GM12878 (cell line): ENCODE measurements around the gene HLA-F. TPM values are rescaled to one million over a fixed set of nuclear protein-coding genes. Genes with fewer than 3 reads are reported as not detected.

Experiments used
- ATAC-seq: fragments of 200-7000 bp; cut with Tn5 transposase; 3 replicates; pipeline ENCODE4 v1.9.1; 2020; ENCODE audit warnings: mild to moderate bottlenecking, moderate library complexity
- BruUV-seq: library from RNA; stranded (reverse); fragments of 400-500 nt; replicated peaks from 2 replicates; lab custom pipeline; 2021; lab: Mats Ljungman, UMichigan
- CTCF ChIA-PET: fragments of 300-600 bp; sonication (Branson Sonifier 250); formaldehyde crosslinking; extraction: SDS; loops from one replicate; lab custom pipeline; 2021; ENCODE audit warnings: inconsistent platforms; lab: Yijun Ruan, JAX
- POLR2A ChIA-PET: fragments of 350-600 bp; formaldehyde crosslinking; extraction: SDS; loops from one replicate; lab custom pipeline; 2021; ENCODE audit warnings: inconsistent platforms; lab: Charles Lee
- RAD21 ChIA-PET: fragments of 300-600 bp; sonication (Branson Sonifier 250); formaldehyde crosslinking; loops from one replicate; lab custom pipeline; 2023; ENCODE audit warnings: antibody characterized with exemption; ENCODE audit not compliant: unreplicated experiment; lab: Charles Lee
- SMC1A ChIA-PET: fragments of 300-600 bp; sonication (Branson Sonifier 250); formaldehyde crosslinking; loops from one replicate; lab custom pipeline; 2023; ENCODE audit not compliant: unreplicated experiment, uncharacterized antibody; lab: Charles Lee
- DNase-seq: peaks from one replicate; pipeline ENCODE4 v3.0.0-alpha.2; 2011; ENCODE audit warnings: low read depth, low spot score
- FAIRE-seq: peaks from 3 replicates; lab custom pipeline; 2011; peaks lifted over from hg19 to GRCh38; lab: Jason Lieb, UNC
- H2AFZ ChIP-seq: 2 replicates; pipeline ENCODE4 v1.6.0; 2011; ENCODE audit warnings: low read depth, low read length, control low read depth; ENCODE audit not compliant: control insufficient read depth
- H3K27ac ChIP-seq: 2 replicates; pipeline ENCODE4 v1.5.1; 2011; ENCODE audit warnings: control low read depth; ENCODE audit not compliant: control insufficient read depth, insufficient read depth
- H3K27me3 ChIP-seq, 2 experiments: replicated peaks in 1 of 2; 2 replicates each; pipeline versions ENCODE4 v1.6.0 to v1.6.1; 2011; ENCODE audit warnings: low read length in 1 of 2; ENCODE audit not compliant: control insufficient read depth in 2 of 2, insufficient read depth in 2 of 2
- H3K36me3 ChIP-seq, 2 experiments: 2 replicates each; pipeline ENCODE4 v1.5.1; 2011; ENCODE audit warnings: low read length in 1 of 2; ENCODE audit not compliant: control insufficient read depth in 2 of 2, insufficient read depth in 2 of 2
- H3K4me1 ChIP-seq: 2 replicates; pipeline ENCODE4 v1.6.1; 2011; ENCODE audit warnings: mild to moderate bottlenecking, low read length, moderate library complexity, mixed read lengths; ENCODE audit not compliant: control insufficient read depth, insufficient read depth
- H3K4me2 ChIP-seq: 2 replicates; pipeline ENCODE4 v1.6.0; 2011; ENCODE audit warnings: control low read depth; ENCODE audit not compliant: control insufficient read depth, insufficient read depth
- H3K4me3 ChIP-seq: fragments of 200-600 bp; sonication (generic); 2 replicates; pipeline ENCODE4 v1.5.1; 2016
- H3K79me2 ChIP-seq: 2 replicates; pipeline ENCODE4 v1.6.0; 2011; ENCODE audit warnings: low read length; ENCODE audit not compliant: control insufficient read depth, insufficient read depth
- H3K9ac ChIP-seq: 2 replicates; pipeline ENCODE4 v1.8.0; 2011; ENCODE audit warnings: low read length, control low read depth, mixed read lengths; ENCODE audit not compliant: control insufficient read depth, insufficient read depth
- H3K9me3 ChIP-seq: replicated peaks from 3 replicates; pipeline ENCODE4 v1.5.1; 2011; ENCODE audit warnings: mild to moderate bottlenecking, low read length; ENCODE audit not compliant: control insufficient read depth, insufficient read depth
- H4K20me1 ChIP-seq: 2 replicates; pipeline ENCODE4 v1.6.0; 2011; ENCODE audit not compliant: control insufficient read depth, insufficient read depth
- CBX5 ChIP-seq: sonication (generic); IDR thresholded peaks from 2 replicates; pipeline ENCODE4 v1.6.1; 2016; ENCODE audit warnings: low read depth, moderate library complexity, mild to moderate bottlenecking, inconsistent platforms
- HDAC2 ChIP-seq: fragments of 200-600 bp; sonication (generic); IDR thresholded peaks from 2 replicates; pipeline ENCODE4 v1.6.1; 2017
- IKZF1 ChIP-seq: fragments of 450-650 bp; conservative IDR thresholded peaks from 2 replicates; pipeline ENCODE4 v1.6.1; 2017; ENCODE audit warnings: antibody characterized with exemption, mild to moderate bottlenecking
- NR2C1 ChIP-seq: fragments of 450-650 bp; IDR thresholded peaks from 2 replicates; pipeline ENCODE4 v1.6.1; 2017; ENCODE audit warnings: antibody characterized with exemption, mild to moderate bottlenecking, moderate library complexity
- RAD21 ChIP-seq: IDR thresholded peaks from 2 replicates; pipeline ENCODE4 v1.6.1; 2011; ENCODE audit warnings: mild to moderate bottlenecking, low read depth, low read length, moderate library complexity; ENCODE audit not compliant: insufficient read depth
- RB1 ChIP-seq: fragments of 450-650 bp; formaldehyde crosslinking; IDR thresholded peaks from 2 replicates; pipeline ENCODE4 v1.6.1; 2017; ENCODE audit warnings: mild to moderate bottlenecking, borderline replicate concordance
- SMC3 ChIP-seq: IDR thresholded peaks from 2 replicates; pipeline ENCODE4 v1.6.1; 2011; ENCODE audit warnings: low read length, improper control_type of control experiment, borderline replicate concordance
- SRF ChIP-seq, 2 experiments: IDR thresholded peaks; 2 replicates each; pipeline ENCODE4 v1.6.1; 2011; ENCODE audit warnings: low read depth in 2 of 2, low read length in 2 of 2, mild to moderate bottlenecking in 1 of 2, moderate library complexity in 1 of 2
- YY1 ChIP-seq: IDR thresholded peaks from 2 replicates; pipeline ENCODE4 v1.6.1; 2011; ENCODE audit warnings: low read depth, mild to moderate bottlenecking, low read length
- ZNF217 ChIP-seq: fragments of 450-650 bp; IDR thresholded peaks from 2 replicates; pipeline ENCODE4 v1.6.1; 2017; ENCODE audit warnings: antibody characterized with exemption, mild to moderate bottlenecking
- WGBS: methylation state at CpG from one replicate; pipeline ENCODE4 v1.1.6; 2016; ENCODE audit warnings: low lambda C conversion rate; ENCODE audit not compliant: insufficient replicate concordance, insufficient coverage; ENCODE audit errors: missing lambda C conversion rate; 5-methylcytosine and 5-hydroxymethylcytosine counted together
- in situ Hi-C: fragments of 300-500 bp; cut with MboI; formaldehyde crosslinking; loops from 9 replicates; pipeline ENCODE4 v1.14.3; 2018; ENCODE audit warnings: mixed read lengths
- intact Hi-C: fragments of 100-400 bp; cut with micrococcal nuclease; formaldehyde crosslinking; loops from one replicate; pipeline ENCODE4 v1.14.2; 2022; ENCODE audit not compliant: unreplicated experiment
- polyA plus RNA-seq, 11 experiments: library from polyadenylated mRNA; depleted of rRNA in 4 of 11; unstranded in 6 of 11; stranded (reverse) in 5 of 11; fragments of >200 nt; fragmentation: Nextera tagmentation in 4 of 11; fragmentation: Illumina TruSeq in 1 of 11; extraction: Ambion mirVana in 4 of 11; extraction: Trizol in 1 of 11; gene quantifications; 1 replicate in 1 of 11; 2 replicates in 10 of 11; pipeline versions ENCODE4 v1.2.1 to v1.2.3, GENCODE V29; 2011 to 2016; ENCODE audit warnings: inconsistent platforms in 2 of 11, missing spikeins in 2 of 11, low read depth in 1 of 11
- total RNA-seq, 4 experiments: library from RNA; depleted of rRNA in 3 of 4; stranded (reverse); fragments of >200 nt in 3 of 4; fragmentation: Illumina TruSeq in 1 of 4; extraction: Trizol in 1 of 4; gene quantifications; 2 replicates each; pipeline versions ENCODE4 v1.2.1 to v1.2.3, GENCODE V29; 2013 to 2021
- TF ChIP-seq, protein P1 (sequence below): IDR thresholded peaks from 2 replicates; pipeline ENCODE4 v1.6.1; 2011; ENCODE audit warnings: borderline replicate concordance, low read depth, mild to moderate bottlenecking, moderate library complexity, mixed read lengths, low read length; ENCODE audit not compliant: insufficient read depth; ENCODE audit errors: extremely low read length
- TF ChIP-seq, protein P2 (sequence below): fragments of 450-650 bp; IDR thresholded peaks from 2 replicates; pipeline ENCODE4 v1.6.1; 2017; ENCODE audit warnings: borderline replicate concordance
- TF ChIP-seq, protein P3 (sequence below): IDR thresholded peaks from 2 replicates; pipeline ENCODE4 v1.6.1; 2011; ENCODE audit warnings: borderline replicate concordance, low read depth, mild to moderate bottlenecking, moderate library complexity, low read length; ENCODE audit not compliant: insufficient read depth, poor library complexity, severe bottlenecking

The HLA-F gene
- total and polyA plus RNA-seq, 10 of the 15 experiments (the other 5 are each of a cell fraction or from before 2014, with no cell fraction given) = 30.1 to 342 (median 145) TPM

- TF ChIP-seq HDAC2 (no peak), YY1 (peak; percentile 36; the same call in 1 of the 2 replicates)
Observed at GRCh38 chr6:29702519-29703103, 20.6 kb upstream of the HLA-F start (continued).

DNA sequence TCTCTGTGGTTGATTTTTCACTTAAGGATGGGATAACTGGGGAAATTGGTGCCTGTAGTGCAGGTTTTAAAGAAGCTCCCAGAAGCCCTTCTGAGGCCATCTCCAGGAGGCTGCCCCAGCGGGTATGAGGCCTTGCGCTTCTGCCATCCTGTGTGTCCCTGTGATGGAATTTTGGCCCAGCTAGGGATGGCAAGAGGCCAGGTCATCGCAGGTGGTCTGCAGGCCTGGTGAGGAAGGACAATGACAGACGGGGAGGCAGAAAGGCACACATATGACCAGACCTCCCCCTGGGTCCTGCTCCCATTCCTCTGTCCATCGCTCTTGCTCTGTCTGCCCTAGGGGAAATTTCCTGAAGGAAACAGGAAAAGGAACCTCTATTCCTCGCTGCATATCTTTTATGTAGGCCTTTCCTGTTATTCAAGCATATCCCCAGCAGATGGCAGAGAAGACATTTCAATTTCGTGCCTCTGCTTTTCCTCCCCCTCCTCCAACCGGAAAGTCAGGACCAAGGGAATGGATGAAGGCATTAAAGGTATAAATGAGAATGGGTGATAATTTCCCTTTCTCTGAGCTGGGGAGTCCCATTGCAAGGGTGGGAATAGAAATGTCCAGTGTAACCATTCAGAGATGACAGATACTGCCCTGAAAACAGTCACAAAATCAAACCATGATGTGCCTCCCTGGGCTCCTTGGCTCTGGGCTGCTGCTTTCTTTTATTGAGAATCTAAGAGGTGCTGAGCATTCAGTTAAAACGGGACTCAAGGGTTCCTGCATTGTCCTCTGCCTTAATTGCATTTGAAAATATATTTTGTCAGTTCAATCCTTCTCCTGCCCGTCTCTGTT lies 17.6 kb upstream of the HLA-F start:
- 31% methylated on average over 10 of the region's 10 CpGs for WGBS
- ATAC-seq = no peak
- intact Hi-C loops = loop anchor here (1.0 kb wide), 1 partner anchor 129 kb away; no protein-coding TSS in a partner anchor
- TF ChIP-seq SMC3 (peak; percentile 51; the same call in 1 of the 2 replicates), CBX5 (no peak), ZNF217 (no peak), NR2C1 (no peak), RAD21 (peak; percentile 60), IKZF1 (0 out of 2 replicates have a peak, but pooled peaks have one; percentile 20), SRF (IDR thresholded peaks at IDR 0.05; ENCODE audit: low read depth in 2 of 2, low read length in 2 of 2) (no peak), RB1 (no peak)
- TF ChIP-seq, protein P1, sequence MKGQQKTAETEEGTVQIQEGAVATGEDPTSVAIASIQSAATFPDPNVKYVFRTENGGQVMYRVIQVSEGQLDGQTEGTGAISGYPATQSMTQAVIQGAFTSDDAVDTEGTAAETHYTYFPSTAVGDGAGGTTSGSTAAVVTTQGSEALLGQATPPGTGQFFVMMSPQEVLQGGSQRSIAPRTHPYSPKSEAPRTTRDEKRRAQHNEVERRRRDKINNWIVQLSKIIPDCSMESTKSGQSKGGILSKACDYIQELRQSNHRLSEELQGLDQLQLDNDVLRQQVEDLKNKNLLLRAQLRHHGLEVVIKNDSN = no peak
- TF ChIP-seq, protein P2, sequence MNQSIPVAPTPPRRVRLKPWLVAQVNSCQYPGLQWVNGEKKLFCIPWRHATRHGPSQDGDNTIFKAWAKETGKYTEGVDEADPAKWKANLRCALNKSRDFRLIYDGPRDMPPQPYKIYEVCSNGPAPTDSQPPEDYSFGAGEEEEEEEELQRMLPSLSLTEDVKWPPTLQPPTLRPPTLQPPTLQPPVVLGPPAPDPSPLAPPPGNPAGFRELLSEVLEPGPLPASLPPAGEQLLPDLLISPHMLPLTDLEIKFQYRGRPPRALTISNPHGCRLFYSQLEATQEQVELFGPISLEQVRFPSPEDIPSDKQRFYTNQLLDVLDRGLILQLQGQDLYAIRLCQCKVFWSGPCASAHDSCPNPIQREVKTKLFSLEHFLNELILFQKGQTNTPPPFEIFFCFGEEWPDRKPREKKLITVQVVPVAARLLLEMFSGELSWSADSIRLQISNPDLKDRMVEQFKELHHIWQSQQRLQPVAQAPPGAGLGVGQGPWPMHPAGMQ = no peak
- TF ChIP-seq, protein P3, sequence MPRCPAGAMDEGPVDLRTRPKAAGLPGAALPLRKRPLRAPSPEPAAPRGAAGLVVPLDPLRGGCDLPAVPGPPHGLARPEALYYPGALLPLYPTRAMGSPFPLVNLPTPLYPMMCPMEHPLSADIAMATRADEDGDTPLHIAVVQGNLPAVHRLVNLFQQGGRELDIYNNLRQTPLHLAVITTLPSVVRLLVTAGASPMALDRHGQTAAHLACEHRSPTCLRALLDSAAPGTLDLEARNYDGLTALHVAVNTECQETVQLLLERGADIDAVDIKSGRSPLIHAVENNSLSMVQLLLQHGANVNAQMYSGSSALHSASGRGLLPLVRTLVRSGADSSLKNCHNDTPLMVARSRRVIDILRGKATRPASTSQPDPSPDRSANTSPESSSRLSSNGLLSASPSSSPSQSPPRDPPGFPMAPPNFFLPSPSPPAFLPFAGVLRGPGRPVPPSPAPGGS = no peak

More for the DNA sequence above, 17.6 kb upstream of the HLA-F start:
- ChIA-PET POLR2A (interaction anchor here (0.8 kb wide), 1 partner anchor 47 kb away, joined by 3 read pairs; no protein-coding TSS in a partner anchor), SMC1A (interaction anchor here (0.6 to 1.5 kb wide), 7 partner anchors 11 to 330 kb away, joined by 3 to 6 read pairs (median 3); no protein-coding TSS in a partner anchor), RAD21 (interaction anchor here (0.9 kb wide), 2 partner anchors 43 to 45 kb away, joined by 3 read pairs; no protein-coding TSS in a partner anchor), CTCF (interaction anchor here (1.0 to 2.2 kb wide), 8 partner anchors 15 to 129 kb away, joined by 3 to 10 read pairs (median 6); no protein-coding TSS in a partner anchor)
- Histone ChIP-seq H3K4me2 (no peak overlapping the region), H3K4me3 (no peak overlapping the region), H3K36me3 (no peaks in the 10 kb centered on the region), H3K27me3 (no peaks in the 10 kb centered on the region), H3K9me3 (no peaks in the 10 kb centered on the region; the same call in 2 of the 3 replicates), H4K20me1 (no peaks in the 10 kb centered on the region), H2AFZ (no peak overlapping the region), H3K79me2 (no peaks in the 10 kb centered on the region), H3K4me1 (peaks cover 11% of the 10 kb centered on the region; the same call in 1 of the 2 replicates), H3K9ac (no peak overlapping the region), H3K27ac (no peak overlapping the region)
- no TSS peak for BruUV-seq
- DNase-seq = no peak
- in situ Hi-C loops = no loop called here
- FAIRE-seq = no peak
